Islet of Langerhans (tissue), 1 donor: ENCODE measurements around the gene AUH.
A peak's percentile ranks its signal among the peaks of the same experiment; 100 is the strongest.
"Not testable (repeated sequence)": the region's sequence is repeated elsewhere in the genome, so short reads cannot be mapped to it uniquely, and the experiment has no call there.

Experiments
- FAIRE-seq: peaks from one replicate; lab custom pipeline; 2011; peaks lifted over from hg19 to GRCh38; lab: Jason Lieb, UNC

The AUH gene

DNA sequence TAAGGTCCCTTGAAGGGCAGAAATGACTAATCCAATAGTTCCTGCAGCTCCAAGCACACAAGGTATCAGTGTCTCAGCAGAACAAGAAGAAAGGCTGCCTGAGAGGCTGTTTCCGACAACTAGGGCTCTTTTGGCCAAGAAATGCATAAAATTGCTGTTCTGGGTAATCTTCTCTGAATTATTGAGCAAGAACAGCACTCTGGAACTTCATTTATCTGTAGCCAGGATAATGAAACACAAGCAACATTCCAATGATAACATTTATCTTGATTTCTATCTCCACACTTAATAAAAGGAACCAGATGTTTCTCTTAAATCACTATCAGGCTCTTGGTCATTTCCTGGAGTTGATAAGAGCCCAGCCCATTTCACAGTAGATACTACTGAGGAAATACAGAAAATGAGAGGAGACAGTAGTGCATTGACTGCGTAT is 17.0 kb upstream of the AUH start:
- FAIRE-seq: no peak

DNA sequence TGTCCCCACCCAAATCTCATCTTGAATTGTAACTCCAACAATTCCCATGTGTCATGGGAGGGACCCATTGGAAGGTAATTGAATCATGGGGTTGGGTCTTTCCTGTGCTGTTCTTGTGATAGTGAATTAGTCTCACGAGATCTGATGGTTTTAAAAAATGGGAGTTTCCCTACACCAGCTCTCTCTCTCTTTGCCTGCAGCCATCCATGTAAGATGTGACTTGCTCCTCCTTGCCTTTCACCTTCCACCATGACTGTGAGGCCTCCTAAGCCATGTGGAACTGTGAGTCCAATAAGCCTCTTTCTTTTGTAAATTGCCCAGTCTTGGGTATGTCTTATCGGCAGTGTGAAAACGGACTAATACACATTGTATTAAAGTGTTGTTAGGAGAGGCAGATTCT is 16.3 kb upstream of the AUH start:
- not testable (repeated sequence) for FAIRE-seq

DNA sequence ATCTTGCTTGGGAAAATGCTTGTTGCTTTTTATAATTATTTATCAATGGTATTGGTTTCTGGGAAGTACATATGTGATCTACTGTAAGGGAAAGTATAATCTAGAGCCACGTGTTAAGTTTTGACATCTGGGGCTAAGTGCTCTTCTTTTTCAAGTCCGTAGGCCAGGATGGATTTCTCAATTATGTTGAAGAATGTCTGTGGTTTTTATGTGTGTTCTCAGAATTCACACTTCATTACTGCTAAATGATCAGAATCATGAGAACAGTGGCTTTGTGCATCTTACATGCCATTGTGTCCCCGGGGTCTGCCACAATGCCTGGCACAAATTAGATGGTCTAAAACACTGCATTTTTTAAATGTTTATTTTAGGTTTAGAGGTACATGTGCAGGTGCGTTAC is 14.5 kb upstream of the AUH start:
- no peak for FAIRE-seq

DNA sequence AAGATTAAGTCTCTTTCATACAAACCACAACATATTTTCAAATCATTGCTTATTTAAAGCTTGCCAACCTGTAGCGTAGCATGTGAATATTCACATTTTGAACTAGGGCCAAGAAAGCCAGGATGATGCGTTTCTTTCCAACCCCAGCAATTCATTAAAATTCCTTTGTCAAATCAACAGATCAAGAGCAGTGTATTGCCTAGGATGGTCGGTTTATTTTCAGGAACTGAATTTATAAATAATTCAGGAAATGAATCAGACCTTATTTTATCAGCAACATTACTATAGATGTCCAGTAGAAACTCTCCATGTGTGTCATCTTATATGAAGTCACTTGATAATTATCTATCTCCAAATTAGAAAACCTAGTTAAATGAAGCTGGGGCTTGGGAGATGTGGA is 13.2 kb upstream of the AUH start:
- FAIRE-seq: no peak

DNA sequence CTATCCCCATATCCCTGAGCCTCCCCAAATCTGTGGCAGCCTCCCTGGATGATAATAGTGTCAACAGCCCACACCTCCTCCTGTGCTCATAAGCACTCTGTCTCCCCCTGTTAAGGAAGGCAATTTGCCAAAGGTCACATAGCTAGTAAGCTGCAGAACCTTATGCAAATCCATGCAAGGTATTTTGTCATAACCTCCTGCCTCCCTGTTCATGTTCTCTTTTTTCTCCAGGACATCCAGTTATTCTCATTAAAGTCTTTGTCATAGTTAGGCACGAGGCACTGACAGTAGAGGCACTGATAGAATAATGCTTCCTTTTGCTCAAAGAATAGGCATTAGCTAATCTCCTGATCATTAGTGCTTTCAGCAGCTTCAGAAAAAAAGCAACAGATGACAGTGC is 10.2 kb upstream of the AUH start:
- no peak for FAIRE-seq

DNA sequence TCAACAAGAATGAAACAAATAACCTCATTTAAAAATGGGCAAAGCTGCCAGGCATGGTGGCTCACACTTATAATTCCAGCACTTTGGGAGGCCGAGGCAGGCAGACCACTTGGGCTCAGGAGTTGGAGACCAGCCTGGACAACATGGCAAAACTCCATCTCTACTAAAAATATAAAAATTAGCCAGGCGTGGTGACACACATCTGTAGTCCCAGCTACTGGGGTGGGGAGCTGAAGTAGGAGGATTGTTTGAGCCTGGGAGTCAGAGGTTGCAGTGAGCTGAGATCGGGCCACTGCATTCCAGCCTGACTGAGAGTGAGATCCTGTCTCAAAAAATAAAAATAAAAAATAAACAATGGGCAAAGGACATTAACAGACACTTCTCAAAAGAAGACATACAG is 8.3 kb upstream of the AUH start:
- FAIRE-seq: not testable (repeated sequence)

DNA sequence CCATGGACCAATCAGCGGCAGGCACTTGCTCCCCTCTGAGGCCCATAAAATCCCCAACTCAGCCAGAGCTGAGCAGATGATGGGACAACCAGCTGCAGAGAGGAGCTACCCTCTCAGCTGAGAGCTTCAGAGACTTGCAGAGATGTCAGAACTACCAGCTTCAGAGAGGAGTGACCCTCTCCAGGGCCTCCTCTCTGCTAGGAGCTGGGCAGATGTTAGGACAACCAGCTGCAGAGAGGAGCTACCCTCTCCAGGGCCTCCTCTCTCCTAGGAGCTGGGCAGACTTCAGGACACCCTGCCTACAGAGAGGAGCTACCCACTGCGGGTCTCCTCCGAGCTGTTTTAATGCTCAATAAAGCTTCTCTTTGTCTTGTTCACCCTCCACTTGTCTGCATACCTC is 3.0 kb upstream of the AUH start:
- no peak for FAIRE-seq

DNA sequence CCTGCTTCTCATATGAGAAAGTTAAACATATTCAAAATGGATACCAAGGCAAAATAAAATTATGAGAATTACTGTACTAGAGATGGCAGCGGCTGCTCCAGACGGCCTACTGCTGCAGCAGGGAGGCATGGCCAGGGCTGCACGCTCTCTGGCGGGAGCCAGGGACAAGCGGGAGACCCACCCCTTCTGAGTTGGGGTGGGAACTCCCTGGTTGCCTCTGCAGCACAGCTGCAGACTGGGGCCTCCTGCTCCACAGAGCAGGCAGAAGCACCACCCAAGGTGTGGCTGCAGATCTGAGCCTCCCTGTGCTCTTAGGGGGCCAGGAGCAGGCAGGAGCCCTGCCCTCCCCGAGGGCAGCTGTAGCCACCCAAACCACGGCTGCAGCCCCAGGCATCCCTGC is 2.3 kb upstream of the AUH start:
- no peak for FAIRE-seq

DNA sequence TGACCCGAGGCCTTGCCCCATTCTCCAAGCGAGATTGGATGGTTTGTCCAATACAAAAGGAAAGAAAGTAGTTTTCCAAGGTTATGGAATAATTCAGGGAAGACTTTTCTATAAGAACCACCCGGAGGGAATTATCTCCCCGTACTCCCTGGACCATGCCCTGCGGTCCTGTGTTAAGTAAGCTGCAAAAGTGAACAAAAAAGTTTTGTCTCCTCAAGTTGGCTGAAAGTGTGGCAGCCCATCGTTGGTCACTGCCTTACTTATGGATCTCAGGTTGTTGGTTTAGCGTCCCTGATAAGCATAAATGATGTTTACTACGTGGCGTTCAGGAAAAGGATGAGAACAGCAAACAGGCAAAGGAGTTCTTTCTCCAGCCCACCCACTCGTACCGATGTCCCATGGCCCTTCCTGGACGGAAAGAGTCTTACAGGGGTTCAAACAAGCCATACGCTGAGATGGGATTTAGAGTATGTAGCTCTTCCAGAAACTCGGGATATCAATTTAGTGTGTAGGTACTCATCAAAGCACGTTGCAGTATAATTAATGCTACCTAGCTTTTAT is 413 bp upstream of the AUH start:
- FAIRE-seq: no peak

DNA sequence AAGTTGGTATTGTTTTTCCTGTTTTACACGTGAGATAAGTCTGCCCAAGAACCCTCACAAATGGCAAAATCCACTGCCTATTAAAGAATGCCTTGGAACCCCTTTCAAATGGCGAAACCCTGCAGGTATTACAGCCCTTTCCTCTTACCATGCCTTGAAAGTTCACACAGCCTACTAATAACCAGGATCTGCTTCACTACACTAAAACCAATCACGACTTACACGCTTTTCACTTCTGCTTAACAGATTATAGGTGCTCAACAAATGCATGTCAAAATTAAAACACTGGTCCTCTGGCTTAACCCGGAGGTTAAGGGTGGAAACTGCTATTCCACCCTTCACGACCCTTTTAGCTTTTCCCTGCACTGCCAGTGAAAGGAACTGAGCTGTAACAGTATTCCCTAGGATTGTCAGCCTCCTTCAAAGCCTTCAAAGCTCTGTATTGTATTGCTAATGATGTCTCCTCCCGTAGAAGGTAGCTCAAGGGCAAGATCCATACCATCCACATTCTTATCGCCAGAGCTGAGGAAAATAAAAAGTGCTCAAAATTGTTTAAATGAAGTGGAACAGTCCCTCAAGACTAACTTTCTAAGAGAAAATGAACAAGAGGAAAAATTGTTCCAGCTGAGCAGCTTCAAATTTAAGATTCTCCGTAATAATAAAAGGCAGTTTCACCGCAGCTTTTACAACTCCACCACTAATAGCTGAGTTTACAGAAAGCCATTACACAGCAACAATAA is 997 bp downstream of the AUH start:
- FAIRE-seq: no peak

DNA sequence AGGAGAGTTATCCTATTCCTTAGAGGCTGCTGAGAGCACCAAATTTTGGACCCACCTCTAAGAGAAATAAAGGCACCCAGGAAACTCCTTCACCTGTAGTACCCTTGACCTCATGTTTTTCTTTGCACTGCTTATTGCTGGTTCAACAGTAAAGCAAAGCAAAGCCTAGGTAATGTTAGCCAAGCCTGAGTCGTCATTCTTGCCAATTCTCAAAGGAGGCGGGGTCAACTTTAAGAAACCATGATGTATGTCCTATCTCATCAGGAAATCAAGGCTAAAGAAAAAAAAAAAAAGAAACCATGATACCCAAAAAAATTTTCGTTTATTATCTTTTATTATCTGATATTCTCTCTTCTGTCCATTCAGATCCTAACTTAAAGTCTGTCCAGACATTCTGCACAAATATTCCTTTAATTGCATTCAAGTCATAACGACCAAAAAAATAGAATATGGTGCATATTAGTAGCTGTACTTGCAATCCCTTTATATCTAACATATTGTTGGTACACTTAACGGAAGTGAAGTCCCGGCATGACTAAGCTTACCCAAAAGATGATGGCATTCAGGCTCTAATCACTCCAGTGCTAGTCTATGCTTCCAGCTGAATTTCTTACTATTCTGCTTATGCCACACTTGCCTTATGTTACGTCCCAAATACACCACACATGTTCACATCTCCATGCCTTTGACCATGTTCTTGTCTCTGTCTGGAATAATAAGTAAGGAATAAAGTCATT is 1.8 kb downstream of the AUH start:
- no peak for FAIRE-seq

DNA sequence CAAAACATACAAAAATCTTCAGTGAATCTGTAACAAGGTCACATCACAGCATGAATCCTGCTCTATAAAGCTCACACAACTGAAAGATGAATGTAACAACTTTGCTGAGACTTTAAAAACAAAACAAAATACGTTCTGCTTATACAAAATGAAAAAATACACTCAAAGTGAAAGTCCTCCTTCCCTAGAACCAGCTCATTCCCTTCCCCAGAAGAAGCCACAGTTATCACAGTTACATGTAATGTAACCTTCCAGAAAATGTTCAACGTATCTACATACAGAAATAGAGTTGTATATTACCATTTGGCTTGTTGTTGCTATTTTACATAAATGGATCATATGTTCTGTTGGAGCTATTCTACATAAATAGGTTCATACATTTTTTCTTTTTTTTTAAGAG is 2.6 kb downstream of the AUH start:
- FAIRE-seq: no peak

DNA sequence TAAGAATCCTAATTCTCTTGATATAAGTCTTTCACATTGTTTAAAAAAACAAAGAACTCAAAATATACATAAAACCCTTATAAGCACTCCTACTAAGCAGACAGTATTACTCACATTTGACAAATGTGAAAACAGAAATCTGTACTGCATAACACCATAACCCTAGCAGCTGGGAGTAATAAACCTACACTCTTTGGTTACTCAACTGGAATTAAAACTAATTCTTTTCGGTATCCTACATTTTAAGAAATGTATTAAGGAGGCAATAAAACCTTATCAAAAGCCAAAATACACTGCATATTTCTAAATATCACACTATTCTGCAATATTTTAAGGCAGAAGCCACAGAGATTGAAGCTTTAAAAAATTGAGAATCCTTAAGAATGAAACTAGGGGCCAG is 6.8 kb downstream of the AUH start:
- FAIRE-seq: no peak

DNA sequence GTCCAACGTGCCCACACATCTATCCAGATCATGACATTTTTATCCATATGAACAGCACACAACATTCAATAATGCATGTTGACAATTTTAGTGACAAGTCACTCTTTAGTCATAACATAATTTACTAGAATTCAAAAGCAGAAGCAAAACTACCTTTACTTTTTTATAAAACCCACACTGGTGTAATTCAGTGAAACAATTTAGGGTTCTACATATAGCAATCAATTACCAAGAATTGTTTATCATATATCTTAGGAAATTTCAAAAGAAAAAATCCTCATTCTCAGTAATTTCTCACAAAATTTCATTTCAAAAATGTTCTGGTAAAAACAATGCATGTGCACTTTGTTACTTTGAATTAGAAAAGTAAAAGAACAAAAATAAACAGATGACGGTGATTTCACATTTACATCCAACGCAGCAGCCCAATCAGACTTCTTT is 12.6 kb downstream of the AUH start:
- no peak for FAIRE-seq

DNA sequence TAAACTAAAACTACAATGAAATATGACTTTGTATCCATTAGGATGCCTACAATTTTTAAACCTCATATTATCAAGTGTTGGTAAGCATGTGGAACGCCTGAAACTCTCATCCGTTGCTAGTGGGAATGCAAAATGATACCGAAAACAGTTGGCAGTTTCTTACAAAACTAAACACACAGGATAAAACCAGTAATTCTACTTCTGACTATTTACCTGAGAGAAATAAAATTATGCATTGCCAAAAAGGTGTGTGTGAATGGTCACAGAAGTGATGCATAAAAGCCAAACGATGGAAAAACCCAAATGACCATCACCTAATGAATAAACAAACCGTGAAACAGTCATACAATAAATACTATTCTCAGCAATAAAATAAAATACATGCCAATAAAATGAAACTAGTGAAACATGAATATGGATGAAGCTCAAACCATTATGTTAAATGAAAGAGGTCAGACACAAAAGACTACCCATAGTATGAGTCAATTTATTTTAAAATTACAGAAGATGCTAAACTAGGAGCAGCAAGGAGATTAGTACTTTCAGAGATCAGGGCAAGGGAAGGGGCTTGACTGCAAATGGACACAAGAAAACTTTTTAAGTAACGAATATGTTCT is 13.4 kb downstream of the AUH start:
- FAIRE-seq: peak; percentile 74

DNA sequence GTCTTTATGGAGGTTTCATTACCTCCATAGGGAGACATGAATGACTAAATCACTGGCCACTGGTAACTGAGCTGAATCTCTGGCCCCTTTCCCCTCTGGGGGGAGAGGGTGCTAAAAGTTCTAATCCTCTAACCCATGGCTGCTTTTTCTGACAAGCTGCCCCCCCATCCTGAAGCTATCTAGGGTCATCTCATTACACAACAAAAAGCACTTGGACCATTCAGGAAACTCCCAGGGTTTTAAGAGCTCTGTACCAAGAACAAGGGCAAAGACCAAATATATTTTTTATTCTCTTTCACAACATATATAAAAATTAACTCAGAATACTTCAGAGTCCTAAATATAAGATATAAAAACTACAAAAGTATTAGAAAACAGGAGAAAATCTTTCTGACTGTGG is 14.3 kb downstream of the AUH start:
- FAIRE-seq: peak; percentile 38

DNA sequence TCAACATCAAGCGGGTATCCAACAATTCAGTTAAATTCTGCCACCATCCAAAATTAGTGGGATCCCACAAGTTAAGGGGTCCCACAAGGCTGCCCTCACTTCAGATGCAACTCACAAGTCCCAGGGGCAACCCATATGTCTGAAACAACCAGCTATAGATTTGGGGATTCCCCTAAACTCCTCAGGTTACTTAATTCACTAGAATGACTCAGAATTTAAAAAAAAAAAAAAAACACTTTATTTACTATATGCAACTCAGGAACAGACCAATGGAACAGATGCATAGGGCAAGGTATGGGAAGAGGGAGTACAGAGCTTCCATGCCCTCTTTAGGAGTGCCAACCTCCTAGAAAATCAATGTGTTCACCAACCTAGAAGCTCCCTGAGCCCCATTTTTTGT is 15.1 kb downstream of the AUH start:
- no peak for FAIRE-seq

DNA sequence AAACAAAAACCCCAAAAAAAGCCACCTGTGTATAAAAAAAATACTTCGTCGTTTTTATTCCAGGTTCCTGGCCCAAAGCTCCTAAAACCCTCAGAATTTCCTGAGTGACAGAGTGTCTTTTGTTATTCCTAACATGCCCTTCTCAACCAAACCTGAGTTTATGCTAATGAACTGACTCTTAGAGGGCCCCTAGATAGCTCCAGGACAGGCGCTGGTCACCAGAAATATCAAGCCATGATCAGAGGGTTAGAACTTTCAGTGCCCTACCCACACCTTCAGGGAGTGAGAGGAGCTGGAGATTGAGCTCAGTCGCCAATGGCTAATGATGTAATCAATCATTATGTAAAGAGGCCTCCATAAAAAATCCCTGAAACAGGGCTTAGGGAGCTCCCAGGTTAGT is 15.7 kb downstream of the AUH start:
- no peak for FAIRE-seq

DNA sequence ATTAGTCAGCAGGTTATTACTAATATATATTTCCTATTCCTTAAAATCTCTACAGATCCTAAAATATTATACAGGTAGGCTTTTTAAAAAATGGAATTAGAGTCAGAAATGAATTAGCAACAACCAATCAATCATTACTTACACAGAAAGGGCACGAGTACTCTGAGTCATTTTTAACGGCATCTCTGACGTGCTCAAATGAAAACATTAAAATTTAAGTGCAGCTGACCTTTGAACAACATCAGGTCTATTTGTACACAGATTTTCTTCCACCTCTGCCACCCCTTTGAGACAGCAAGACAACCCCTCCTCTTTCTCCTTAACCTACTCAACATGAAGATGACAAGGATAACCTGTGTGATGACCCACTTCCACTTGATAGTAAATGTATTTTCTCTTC is 19.1 kb downstream of the AUH start:
- FAIRE-seq: peak; percentile 88

DNA sequence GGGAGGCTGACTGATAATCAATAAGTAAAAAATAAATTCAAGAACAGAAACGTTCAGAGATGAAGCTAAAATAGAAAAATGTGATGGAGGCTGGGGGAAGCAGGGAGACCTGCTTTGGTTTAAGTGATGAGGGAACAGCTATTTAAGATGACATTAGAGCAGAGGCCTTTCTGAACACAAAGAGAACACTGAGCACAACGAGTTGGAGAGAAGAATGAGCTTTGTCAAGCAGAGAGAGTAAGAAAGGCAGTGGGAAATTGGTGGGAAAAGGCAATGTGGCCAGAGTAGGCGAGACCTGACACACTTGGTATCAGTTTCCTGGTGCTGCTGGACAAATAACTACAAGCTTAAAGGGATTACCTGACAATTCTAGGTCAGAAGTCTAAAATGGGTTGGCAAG is 20.0 kb downstream of the AUH start:
- no peak for FAIRE-seq

DNA sequence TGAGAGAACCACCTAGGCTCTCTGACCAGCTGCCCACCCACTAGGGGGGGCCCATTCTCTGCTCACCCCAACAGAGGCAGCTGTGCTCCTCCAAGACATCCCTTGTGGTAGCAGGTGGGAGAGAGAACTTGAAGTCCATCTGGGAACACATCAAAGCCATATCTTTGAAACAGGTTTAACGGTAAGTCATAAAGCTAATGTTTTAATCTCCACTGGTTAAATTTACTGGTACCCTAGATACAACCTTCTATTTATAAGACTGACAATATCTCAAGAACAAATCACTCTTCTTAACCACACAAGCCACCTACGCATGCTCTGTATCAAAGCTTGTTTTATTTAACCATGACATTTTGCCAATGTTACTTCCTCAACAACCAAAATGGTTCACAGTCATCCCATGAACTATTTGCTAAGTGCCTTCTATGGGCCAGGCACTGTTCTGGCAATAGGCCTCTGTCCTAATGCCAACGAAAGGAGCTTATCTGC is 20.4 kb downstream of the AUH start:
- peak; percentile 36 for FAIRE-seq

DNA sequence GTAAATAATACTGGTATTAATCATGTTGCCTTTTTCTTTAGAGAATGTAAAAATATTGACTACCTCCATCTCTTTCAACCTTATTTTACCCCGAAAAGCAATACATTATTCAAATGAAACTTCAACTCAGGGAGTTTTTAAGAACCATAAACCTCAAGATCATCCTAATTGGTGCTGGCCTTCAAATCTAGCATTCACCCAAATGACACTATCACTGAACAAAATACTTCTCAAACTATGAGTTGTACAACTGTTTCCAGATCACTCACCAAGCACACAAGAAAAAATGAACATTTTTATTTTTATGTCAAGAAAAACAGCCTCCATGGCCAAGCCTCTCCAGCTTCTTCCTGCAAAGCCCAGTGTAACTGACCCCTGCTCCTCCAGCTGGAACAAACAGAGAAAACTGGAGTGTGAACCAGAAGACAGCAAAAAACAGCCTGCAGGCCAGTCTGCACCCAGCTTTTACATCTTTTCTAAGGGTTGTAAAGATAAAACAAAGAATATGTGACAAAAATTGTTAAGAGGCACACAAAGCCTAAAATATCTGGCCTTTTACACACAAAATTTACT is 21.2 kb downstream of the AUH start:
- peak; percentile 13 for FAIRE-seq

DNA sequence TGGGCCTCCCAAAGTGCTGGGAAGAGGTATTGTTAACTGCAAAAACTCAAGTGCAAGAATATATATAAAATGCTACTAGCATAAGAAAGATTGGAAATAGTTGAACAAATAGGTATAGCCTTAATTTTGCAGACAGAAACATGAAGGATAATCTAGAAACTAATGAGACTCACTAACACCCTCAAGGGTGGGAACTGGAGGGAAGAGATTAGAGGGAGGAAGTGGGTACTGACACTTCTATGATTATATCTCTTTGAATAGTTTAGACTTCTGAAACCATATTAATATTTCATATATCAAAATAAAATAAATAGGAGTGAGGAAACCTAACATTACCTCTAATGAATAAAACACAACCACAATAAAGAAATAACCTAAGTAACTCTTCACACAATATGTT is 23.0 kb downstream of the AUH start:
- no peak for FAIRE-seq
